Stimulated activated CD4-positive, alpha-beta T cell treated with anti-CD3 and anti-CD28 coated beads, Interleukin-15, amount 100 ng/mL, for 24 hours (primary cell): ENCODE results near the gene GABRB1.
"Not testable (repeated sequence)": the region's sequence is repeated elsewhere in the genome, so short reads cannot be mapped to it uniquely, and the experiment has no call there.

ENCODE experiments used
- DNase-seq: peaks from one replicate; pipeline ENCODE4 v3.0.0-alpha.2; 2020

GABRB1 gene

GRCh38 chr4:47217291-47217690 is 185.9 kb downstream of the GABRB1 start:
- DNase-seq = no peak

DNA sequence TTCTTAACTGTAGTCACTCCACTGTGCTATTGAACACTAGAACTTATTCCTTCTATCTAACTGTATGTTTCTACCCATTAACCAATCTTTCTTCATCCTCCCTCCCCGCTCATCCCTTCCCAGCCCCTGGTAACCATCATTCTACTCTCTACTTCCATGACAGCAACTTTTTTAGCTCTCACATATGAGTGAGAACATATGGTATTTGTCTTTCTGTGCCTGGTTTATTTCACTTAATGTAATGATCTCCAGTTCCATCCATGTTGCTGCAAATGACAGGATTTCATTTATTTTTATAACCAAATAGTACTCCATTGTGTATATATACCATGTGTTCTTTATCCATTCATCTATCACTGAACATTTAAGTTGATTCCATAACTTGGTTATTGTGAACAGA is 186.5 kb downstream of the GABRB1 start:
- DNase-seq = no peak

DNA sequence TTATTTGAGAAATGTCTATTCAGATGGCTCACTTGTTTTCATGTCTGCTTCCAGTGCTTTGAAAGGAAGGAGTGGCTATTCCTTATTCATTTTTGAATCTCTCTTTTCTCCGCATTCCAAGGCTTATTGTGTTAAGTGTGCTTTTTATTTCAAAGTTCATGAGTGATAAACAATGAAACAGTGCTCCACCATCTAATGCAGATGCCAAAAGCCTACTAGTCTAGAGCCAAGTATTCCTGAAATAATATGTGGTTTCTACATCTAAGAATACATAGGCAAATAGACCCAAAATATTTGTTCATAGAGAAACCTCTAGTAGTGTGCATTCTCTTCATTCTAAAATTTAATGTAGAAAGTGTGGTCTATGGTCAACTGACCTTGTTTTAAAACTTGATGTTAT is 187.3 kb downstream of the GABRB1 start:
- no peak for DNase-seq

GRCh38 chr4:47219586-47219985 is 188.2 kb downstream of the GABRB1 start:
- no peak for DNase-seq

- DNase-seq = no peak
Measured at GRCh38 chr4:47221721-47222120, 190.4 kb downstream of the GABRB1 start.

GRCh38 chr4:47222276-47222675 is 190.9 kb downstream of the GABRB1 start:
- DNase-seq = no peak

DNA sequence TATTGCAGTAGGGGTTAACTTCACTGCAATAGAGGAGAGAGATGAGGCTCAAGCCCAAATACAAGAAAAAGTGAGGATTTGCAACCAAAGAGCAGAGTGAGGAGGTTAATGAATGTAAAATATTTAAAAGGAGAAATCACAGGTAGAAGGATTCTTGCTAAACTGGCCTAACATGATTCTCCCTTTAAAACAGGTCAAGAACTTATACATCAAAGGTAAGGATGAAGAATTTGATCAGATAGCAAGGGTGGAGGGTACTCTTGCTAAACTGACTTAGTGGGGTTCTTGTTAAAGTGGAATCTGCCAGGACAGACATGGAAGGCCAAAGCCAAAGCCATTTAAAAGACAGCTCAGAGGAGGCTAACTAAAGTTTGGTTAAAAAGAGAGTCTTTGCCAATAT is 193.0 kb downstream of the GABRB1 start:
- DNase-seq = no peak

DNA sequence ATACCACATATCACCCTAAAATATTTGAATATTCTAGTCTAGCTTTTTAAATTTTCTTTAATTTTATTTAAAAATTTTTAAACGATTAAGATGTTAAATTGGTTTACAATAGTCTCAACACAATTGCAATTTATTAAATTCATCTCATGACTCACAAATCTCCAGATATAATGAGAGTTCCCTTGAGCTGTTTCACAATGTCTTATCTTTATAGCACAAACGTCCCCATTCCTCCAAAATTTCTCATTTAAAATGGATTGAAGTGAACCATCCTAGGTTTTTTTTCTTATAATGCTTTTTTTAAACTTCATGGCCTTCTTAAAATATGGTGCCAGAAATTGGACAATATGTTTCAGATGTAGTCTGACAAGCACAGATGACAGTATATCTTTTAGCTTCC is 204.4 kb downstream of the GABRB1 start:
- DNase-seq = no peak

DNA sequence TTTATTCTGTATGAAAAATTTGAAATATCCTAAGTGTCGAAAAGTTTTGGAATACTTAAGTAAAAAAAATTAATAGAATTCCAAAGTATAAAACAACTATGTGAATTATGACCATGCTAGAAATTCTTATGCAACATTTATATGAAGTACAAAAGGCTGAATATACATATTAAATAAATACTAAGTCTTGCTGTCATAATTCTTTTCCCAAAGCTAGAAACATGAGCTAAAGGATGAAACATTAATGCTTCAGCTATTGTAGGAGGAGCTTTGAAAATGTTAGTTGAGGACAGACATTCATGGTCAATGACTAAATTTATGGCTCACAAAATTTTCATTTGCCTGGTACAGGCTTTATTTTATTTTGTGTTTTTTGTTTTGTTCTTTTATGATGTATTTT is 207.3 kb downstream of the GABRB1 start:
- DNase-seq = no peak

GRCh38 chr4:47239649-47240048 is 208.3 kb downstream of the GABRB1 start:
- no peak for DNase-seq

DNA sequence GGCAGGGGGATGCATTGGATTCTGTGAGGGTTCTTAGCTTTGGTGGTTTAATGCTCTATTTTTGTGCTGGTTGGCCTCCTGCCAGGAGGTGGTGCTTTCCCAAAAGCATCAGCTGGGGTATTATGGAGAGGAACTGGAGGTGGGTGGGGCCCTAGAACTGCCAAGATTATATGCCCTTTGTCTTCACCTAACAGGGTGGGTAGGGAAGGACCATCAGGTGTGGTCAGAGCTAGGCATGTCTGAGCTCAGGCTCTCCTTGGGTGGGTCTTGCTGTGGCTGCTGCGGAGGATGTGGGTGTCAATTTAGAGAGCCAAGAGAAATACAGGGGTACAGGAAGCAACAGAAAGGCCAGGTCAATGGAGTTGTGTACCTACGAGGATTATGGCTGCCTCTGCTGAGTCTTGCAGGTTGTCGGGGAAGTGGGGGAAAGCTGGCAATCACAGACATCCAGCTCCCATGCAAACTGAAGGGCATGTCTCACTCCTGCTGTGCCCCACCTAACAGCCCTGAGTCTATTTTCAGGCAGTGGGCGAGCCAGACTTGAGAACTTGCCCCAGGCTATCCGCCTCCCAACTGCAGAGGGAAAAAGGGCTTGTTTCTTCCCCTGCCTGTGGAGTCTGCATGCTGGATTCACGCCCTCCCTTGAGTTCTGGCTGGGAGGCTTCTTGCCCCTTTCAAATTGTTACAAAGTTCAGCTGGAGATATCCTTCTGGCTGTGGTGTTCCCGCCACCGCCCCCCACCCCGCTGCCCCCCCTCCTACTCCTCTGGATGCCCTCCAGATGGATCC is 220.2 kb downstream of the GABRB1 start:
- no peak for DNase-seq

DNA sequence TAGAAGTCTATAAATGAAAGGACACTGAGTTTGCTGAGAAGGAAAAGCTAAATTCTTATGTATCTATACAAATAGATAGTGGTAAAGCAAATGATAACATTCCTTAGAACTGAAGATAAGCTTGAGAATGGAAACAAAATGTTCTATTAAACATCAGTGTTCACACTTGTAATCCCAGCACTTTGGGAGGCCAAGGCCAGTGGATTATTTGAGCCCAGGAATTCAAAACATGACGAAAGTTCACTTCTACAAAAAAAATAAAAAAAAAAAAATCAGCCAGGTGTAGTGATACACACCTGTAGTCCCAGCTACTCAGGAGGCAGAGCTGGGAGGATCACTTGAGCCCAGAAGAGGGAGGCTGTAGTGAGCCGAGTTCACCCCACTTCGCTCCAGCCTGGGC is 232.4 kb downstream of the GABRB1 start:
- DNase-seq = no peak

GRCh38 chr4:47270201-47270888 is 239.0 kb downstream of the GABRB1 start:
- no peak for DNase-seq

GRCh38 chr4:47271291-47271690 is 239.9 kb downstream of the GABRB1 start:
- DNase-seq = no peak

DNA sequence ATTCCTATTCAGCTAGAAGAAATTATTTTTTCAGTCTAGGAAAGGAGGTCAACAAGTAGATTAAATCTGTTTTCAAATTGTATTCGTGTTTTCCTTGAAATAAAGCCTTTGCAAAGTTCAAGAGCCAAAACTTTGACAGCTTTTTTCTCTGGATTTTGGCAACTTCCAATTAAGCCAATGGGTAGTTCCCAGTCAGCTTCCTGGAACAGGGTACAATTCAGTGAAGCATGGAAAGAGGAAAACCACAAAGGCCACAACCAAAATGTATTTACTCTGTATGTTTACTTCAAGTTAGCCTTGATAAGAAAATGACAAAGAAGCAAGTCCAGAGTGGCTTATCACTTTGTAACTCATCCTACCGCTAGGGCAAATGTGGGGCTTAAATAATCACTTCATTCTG is 243.5 kb downstream of the GABRB1 start:
- DNase-seq = no peak

DNA sequence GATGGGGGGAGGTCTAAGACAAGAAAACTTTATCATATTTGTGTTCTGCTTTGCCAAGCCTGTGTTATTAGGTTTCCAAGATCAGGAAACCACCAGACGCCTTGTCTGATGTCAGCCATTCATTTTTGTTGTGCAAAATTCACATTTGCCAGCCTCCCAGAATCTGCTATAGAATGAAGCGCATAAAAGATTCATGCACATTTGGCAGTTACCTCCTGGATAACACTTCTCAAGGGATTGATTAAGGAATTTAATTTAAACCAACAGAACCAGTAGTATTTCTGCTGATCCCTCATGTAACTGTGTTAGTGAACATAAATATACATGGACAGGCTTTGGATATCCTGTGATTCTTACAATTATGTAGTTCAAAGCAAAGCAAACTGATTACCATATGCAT is 244.2 kb downstream of the GABRB1 start:
- no peak for DNase-seq

DNA sequence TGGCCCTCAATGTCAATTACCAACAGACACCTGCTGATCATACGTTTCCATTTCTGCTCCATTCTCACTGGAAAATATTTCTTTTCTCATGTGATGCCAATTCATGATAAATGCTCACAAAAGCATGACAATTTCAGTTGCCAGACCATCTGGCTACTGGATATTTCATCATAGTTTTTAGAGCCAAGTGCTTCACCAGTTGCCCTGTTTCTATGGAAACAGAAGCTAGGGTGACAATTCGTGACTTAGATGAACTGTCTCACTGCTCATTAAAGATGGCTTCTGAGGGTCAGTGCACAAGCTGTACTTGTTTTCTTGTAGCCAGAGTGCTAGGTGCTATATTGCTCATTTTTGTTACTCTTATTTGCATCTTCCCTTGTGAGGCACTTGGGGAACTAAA is 247.3 kb downstream of the GABRB1 start:
- DNase-seq = no peak

GRCh38 chr4:47287735-47288134 is 256.4 kb downstream of the GABRB1 start:
- no peak for DNase-seq

DNA sequence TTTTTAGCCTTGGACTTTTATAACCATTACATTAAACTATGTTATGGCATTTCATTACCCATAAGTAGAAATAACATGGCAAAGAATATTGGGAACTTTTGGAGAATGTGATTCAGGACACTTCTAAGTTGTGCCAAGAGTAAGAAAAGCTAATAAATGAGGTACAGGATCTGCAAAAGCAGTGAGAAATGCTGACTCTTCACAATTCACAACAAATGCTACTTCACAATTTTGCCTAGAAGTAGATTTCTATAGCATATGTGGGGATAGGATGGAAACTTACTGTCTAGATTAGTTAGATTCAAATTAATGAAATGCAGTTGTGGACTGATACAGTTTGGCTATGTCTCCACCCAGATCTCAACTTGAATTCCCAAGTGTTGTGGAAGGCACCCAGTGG is 258.4 kb downstream of the GABRB1 start:
- DNase-seq = no peak

- DNase-seq = not testable (repeated sequence)
Measured at GRCh38 chr4:47290873-47291272, 259.5 kb downstream of the GABRB1 start.

GRCh38 chr4:47309165-47309564 is 277.8 kb downstream of the GABRB1 start:
- no peak for DNase-seq

DNA sequence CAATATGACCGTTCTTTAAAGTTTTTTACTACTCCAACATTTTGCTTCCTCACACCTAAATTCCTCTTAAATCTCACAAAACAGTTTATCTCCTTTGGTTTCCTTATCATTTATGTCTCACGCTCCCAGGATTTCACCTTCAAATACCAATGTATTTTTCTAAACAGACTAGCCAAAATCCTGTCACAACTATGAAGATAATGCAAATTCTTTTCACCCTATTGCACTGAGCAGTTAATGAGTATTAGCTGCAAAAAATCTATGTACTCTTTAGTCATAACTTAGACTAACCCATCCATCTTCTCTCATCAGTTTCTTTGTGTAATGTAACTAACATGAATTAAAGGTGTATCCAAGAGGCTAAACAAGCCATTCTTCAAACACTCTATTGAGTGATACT is 280.8 kb downstream of the GABRB1 start:
- DNase-seq = no peak

DNA sequence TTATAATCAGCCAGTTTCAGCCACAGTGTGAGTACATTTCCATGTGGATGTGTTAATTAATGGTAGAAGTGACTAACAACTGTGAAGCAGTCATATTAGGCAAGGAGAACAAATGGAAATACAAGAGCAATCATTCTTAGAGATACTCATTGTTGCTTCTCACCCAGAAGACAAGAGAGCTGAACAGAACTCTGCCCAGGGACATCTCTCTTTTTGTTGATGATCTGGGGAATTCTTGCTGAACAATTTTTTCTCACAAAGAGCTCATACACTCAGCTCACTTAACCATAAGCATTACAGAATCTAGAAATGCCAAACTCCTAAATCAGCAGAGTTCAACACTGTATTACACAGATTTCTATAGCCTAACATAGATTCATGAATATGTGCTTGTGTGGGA is 282.0 kb downstream of the GABRB1 start:
- no peak for DNase-seq

DNA sequence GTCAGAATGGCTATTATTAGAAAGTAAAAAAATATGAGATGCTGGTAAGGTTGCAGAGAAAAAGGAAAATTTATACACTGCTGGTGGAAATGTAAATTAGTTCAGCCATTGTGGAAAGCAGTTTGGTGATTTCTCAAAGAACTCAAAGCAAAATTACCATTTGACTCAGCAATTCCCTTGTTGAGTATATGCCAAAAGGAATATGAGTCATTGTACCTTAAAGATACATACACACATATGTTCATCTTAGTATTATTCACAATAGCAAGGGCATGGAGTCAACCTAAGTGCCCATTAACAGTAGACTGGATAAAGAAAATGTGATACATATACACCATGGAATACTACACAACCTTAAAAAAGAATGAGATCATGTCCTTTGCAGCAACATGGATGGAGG is 284.0 kb downstream of the GABRB1 start:
- DNase-seq = no peak

DNA sequence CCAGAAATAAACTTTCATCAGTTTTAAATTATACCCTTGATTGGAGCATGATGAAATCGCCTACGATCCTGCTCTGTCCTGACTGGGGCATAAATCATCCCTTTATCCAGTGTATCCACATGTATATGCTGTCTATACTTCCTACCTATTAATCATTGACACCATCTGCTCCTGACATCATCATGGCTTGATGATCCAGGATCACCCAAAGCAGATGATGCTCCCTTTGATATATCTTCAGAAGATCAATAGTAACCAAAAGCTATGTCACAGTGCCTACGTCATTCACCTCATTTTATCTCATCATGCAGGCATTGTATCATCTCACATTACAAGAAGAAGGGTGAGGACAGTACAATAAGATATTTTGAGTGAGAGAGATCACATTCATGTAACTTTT is 294.7 kb downstream of the GABRB1 start:
- DNase-seq = no peak
